ENCODE data around the gene NLRP6. TPM values are rescaled to one million over a fixed set of nuclear protein-coding genes. Genes with fewer than 3 reads are reported as not detected.
"Not testable (repeated sequence)": the region's sequence is repeated elsewhere in the genome, so short reads cannot be mapped to it uniquely, and the experiment has no call there.

The NLRP6 gene
- total and polyA plus RNA-seq, 7 experiments from 2014 or later, result 5.4 to 24.7 (median 13.8) TPM

DNA sequence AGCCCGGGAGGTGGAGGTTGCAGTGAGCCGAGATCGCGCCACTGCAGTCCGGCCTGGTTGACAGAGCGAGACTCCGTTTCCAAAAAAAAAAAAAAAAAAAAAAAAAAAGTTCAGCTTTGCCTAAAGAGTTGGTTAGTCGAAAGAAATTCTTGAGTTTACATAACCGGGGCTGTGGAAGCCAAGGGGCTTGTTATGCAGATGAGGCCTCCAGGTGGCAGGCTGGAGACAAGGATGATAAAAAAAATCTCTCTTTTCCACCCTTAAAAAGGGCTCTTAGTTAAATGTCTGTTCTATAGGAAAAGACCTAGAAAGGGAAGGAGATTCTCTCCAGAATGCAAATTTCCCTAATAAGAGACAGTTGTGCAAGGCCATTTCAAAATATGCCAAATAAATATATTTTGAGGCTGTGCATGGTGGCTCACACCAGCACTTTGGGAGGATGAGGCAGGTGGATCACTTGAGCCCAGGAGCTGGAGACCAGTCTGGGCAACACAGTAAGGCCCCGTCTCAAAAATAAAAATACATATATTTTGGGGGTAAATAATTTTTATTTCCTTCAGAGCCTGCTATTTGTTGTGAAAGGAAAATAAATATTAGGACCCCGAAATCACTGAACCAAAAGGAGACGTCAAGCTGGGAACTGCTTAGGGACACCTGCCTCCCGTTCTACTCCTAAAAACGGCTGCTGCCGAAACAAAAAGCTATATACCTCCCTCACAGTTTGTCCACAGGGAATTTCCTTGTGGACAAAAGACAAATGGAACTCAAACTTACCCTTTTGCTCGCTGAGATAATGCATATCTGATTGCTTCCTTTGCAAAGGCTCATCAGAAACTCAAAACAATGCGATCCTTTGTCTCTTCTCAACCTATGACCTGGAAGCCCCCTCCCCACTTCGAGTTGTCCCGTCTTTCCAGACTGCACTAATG lies 27.0 kb downstream of the NLRP6 start:
- peaks cover 21 to 24% of the 10 kb centered on the region in 2 donors for H3K4me1 ChIP-seq (ENCODE audit: control insufficient read depth in 2 of 2, insufficient read depth in 2 of 2, low read length in 2 of 2)
- peak overlapping the region in 7 of 10 donors; percentile 0 to 55 (median 47) for H3K4me3 Mint-ChIP-seq
- H3K27ac ChIP-seq (ENCODE audit: low read depth, low read length), result peak overlapping the region; percentile 95

DNA sequence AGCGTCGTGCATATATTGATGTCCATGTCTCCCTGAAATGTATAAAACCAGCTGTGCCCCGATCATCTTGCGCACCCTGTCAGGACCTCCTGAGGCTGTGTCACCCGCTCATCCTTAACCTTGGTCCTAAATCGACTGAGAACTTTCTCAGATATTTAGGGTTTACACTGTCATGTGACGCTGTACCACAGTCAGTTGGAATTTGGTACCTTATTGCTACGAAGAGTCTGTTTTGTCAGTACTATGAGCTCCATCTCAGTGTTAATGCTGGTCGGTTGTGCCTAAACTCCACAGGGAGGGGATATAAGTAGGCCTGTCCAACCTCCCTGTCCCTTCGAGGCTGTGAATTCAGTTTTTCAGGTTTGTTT lies 27.6 kb downstream of the NLRP6 start:
- CTCF ChIA-PET, result interaction anchor here (0.6 to 5.0 kb wide), 17 partner anchors 10 to 276 kb away, joined by 3 to 49 read pairs (median 5); partner anchors contain the start of gene PGGHG
- Histone ChIP-seq H3K27ac (ENCODE audit: low read depth, low read length) (peak overlapping the region; percentile 95), H3K36me3 (ENCODE audit: control insufficient read depth in 2 of 3, insufficient read depth in 3 of 3, low read length in 3 of 3) (no peaks in the 10 kb centered on the region), H3K9me3 (ENCODE audit: control insufficient read depth in 2 of 3, low read length in 3 of 3) (no peaks in the 10 kb centered on the region), H3K4me1 (ENCODE audit: control insufficient read depth in 2 of 2, insufficient read depth in 2 of 2, low read length in 2 of 2) (peaks cover 21% of the 10 kb centered on the region in 2 donors), H3K27me3 (ENCODE audit: control insufficient read depth in 2 of 2, insufficient read depth in 2 of 2, low read length in 2 of 2) (no peaks in the 10 kb centered on the region), H3K4me3 (ENCODE audit: low read length) (no peak overlapping the region)
- intact Hi-C loops (cut with micrococcal nuclease), result loop anchor here in 1 of 2 donors (1.0 to 5.0 kb wide), 8 partner anchors 50 to 201 kb away; partner anchors contain the start of genes PSMD13, RNH1 and SIRT3
- peak overlapping the region; percentile 3 to 97 (median 81) for H3K27ac Mint-ChIP-seq
- no peak for ATAC-seq
- peaks cover 0 to 21% (median 8%) of the 10 kb centered on the region in 5 donors for H3K36me3 Mint-ChIP-seq
- H3K27me3 Mint-ChIP-seq, result peaks cover 0 to 4% (median 0%) of the 10 kb centered on the region in 5 donors
- no peak for DNase-seq
- peak overlapping the region in 6 of 10 donors; percentile 1 to 65 (median 45) for H3K4me3 Mint-ChIP-seq
- POLR2A ChIA-PET, result interaction anchor here (0.6 to 4.1 kb wide), 21 partner anchors 8 to 602 kb away, joined by 3 to 28 read pairs (median 4); partner anchors contain the start of genes BET1L, IFITM1, IFITM5 and RIC8A
- H3K4me1 Mint-ChIP-seq, result peaks cover 27 to 55% (median 42%) of the 10 kb centered on the region in 7 donors
- no peaks in the 10 kb centered on the region for H3K9me3 Mint-ChIP-seq

More for the DNA sequence above, 27.0 kb downstream of the NLRP6 start:
- Mint-ChIP-seq H3K36me3 (peaks cover 0 to 21% (median 8%) of the 10 kb centered on the region in 5 donors), H3K9me3 (no peaks in the 10 kb centered on the region), H3K27ac (peak overlapping the region; percentile 14 to 97 (median 84)), H3K4me1 (peaks cover 29 to 61% (median 48%) of the 10 kb centered on the region in 7 donors), H3K27me3 (peaks cover 0 to 9% (median 0%) of the 10 kb centered on the region in 5 donors)
- Histone ChIP-seq H3K27me3 (ENCODE audit: control insufficient read depth in 2 of 2, insufficient read depth in 2 of 2, low read length in 2 of 2) (no peaks in the 10 kb centered on the region), H3K36me3 (ENCODE audit: control insufficient read depth in 2 of 3, insufficient read depth in 3 of 3, low read length in 3 of 3) (no peaks in the 10 kb centered on the region), H3K4me3 (ENCODE audit: low read length) (no peak overlapping the region), H3K9me3 (ENCODE audit: control insufficient read depth in 2 of 3, low read length in 3 of 3) (no peaks in the 10 kb centered on the region)
- ATAC-seq (peak; percentile 44), DNase-seq (peak in 6 of 9 donors; percentile 62 to 76 (median 70))
- intact Hi-C loops (cut with micrococcal nuclease), result loop anchor here in 1 of 2 donors (1.0 to 5.0 kb wide), 8 partner anchors 51 to 202 kb away; partner anchors contain the start of genes PSMD13, RNH1 and SIRT3
- POLR2A ChIA-PET, result interaction anchor here (0.6 to 4.1 kb wide), 18 partner anchors 10 to 144 kb away, joined by 3 to 28 read pairs (median 4); partner anchors contain the start of genes BET1L, IFITM1 and RIC8A
- CTCF ChIA-PET, result interaction anchor here (0.6 to 5.0 kb wide), 22 partner anchors 10 to 277 kb away, joined by 3 to 49 read pairs (median 4); partner anchors contain the start of gene PGGHG

DNA sequence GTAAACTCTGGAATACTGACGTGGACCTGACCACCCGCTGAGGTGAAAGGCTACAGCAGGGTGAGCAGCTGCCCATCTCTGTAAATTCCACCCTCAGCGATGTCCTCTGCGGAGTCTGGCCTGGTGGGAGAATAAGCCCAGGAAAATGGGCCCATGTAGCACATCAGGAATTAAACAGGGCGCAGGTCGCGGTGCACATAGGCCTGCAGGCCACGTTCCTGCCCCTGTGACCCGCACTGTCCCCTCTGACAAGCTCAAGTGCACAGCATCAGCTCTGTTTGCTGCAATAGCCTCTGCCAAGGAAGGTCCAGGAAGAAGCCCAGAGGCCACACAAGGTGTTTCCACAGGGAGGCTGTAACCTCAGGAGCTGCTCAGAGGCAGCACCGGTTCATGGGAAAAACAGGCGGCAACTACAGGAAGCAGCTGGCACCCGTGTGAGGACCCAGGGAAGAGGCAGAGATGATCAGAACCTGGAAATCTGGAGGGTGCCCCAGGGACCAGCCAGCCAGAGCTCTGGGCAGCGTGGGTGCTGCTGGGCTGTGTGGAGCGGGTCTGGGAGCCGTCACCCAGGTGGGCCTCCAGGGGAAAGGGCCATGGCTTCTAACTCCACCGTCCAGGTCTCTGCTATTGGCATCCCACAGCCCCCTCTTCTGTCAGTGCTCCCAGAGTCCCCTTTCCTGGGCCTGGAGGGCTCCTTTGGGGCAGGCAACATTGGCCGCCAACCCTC lies 28.6 kb downstream of the NLRP6 start:
- DNase-seq (no peak), ATAC-seq (no peak)
- Histone ChIP-seq H3K27me3 (ENCODE audit: control insufficient read depth in 2 of 2, insufficient read depth in 2 of 2, low read length in 2 of 2) (no peaks in the 10 kb centered on the region), H3K4me3 (ENCODE audit: low read length) (no peak overlapping the region), H3K36me3 (ENCODE audit: control insufficient read depth in 2 of 3, insufficient read depth in 3 of 3, low read length in 3 of 3) (no peaks in the 10 kb centered on the region), H3K4me1 (ENCODE audit: control insufficient read depth in 2 of 2, insufficient read depth in 2 of 2, low read length in 2 of 2) (peaks cover 21 to 23% of the 10 kb centered on the region in 2 donors), H3K27ac (ENCODE audit: low read depth, low read length) (peak overlapping the region; percentile 95), H3K9me3 (ENCODE audit: control insufficient read depth in 2 of 3, low read length in 3 of 3) (no peaks in the 10 kb centered on the region)
- peaks cover 28 to 55% (median 45%) of the 10 kb centered on the region in 7 donors for H3K4me1 Mint-ChIP-seq
- intact Hi-C loops (cut with micrococcal nuclease), result loop anchor here in 1 of 2 donors (1.0 to 5.0 kb wide), 3 partner anchors 13 to 200 kb away; partner anchors contain the start of genes IFITM3 and RNH1
- POLR2A ChIA-PET, result interaction anchor here (0.6 to 4.1 kb wide), 22 partner anchors 9 to 601 kb away, joined by 3 to 28 read pairs (median 4); partner anchors contain the start of genes BET1L, IFITM1, IFITM5 and RIC8A
- CTCF ChIA-PET, result interaction anchor here (0.6 to 5.0 kb wide), 9 partner anchors 9 to 211 kb away, joined by 3 to 49 read pairs (median 6); partner anchors contain the start of gene PGGHG
- H3K36me3 Mint-ChIP-seq, result peaks cover 0 to 21% (median 8%) of the 10 kb centered on the region in 5 donors
- H3K27ac Mint-ChIP-seq, result peak overlapping the region in 8 of 9 donors; percentile 82 to 99 (median 96)
- H3K9me3 Mint-ChIP-seq, result no peaks in the 10 kb centered on the region
- H3K4me3 Mint-ChIP-seq, result peak overlapping the region in 9 of 10 donors; percentile 21 to 97 (median 93)
- no peaks in the 10 kb centered on the region for H3K27me3 Mint-ChIP-seq

DNA sequence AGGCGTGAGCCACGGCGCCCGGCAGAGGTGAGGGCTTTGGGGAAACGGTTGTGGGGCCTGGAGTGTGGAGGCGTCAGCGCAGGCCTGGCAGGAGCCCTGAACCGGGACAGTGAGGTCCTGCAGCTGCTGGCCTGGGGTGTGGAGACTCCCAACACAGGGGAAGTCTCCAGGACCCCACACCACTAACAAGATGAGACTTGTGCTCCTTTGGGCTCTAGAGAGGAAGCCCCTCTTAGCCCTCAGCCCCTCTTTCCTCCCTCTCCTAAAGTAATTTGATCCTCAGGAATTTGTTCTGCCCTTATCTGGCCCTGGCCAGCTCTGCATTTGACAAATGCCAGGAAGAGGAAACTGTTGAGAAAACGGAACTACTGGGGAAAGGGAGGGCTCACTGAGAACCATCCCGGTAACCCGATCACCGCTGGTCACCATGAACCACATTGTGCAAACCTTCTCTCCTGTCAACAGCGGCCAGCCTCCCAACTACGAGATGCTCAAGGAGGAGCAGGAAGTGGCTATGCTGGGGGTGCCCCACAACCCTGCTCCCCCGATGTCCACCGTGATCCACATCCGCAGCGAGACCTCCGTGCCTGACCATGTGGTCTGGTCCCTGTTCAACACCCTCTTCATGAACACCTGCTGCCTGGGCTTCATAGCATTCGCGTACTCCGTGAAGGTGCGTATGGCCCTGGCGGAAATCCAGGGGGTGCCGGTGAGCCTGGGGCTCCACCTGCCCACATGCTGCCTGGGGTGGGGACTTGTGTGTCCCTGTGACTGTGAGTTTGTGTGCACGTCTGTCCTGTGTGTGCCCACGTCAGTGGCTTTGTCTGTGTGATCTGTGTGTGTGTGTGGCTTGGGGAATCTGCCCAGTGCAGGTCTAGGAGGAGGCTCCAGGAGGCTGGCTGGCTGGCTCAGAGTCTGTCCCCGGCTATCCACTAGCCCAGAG lies 29.8 kb downstream of the NLRP6 start, which contains the start of gene IFITM2:
IFITM2 (plus strand) TSS at position 51 of the 943 bp plus-strand sequence; CDS start at position 428, 377 bp downstream.
- POLR2A ChIA-PET, result interaction anchor here (0.8 to 4.1 kb wide), 12 partner anchors 10 to 100 kb away, joined by 3 to 28 read pairs (median 6); partner anchors contain the start of genes IFITM5 and RIC8A
- ATAC-seq (peak; percentile 77), DNase-seq (peak in 8 of 9 donors; percentile 54 to 77 (median 62))
- not testable (repeated sequence) for H3K27me3 ChIP-seq (ENCODE audit: control insufficient read depth in 2 of 2, insufficient read depth in 2 of 2, low read length in 2 of 2); H3K27me3 Mint-ChIP-seq; H3K36me3 ChIP-seq (ENCODE audit: control insufficient read depth in 2 of 3, insufficient read depth in 3 of 3, low read length in 3 of 3); H3K9me3 Mint-ChIP-seq; H3K9me3 ChIP-seq (ENCODE audit: control insufficient read depth in 2 of 3, low read length in 3 of 3)
- Histone ChIP-seq H3K27ac (ENCODE audit: low read depth, low read length) (peak within 1 kb of the TSS; percentile 95), H3K4me1 (ENCODE audit: control insufficient read depth in 2 of 2, insufficient read depth in 2 of 2, low read length in 2 of 2) (peaks cover 29 to 36% of the 10 kb centered on the region in 2 donors), H3K4me3 (ENCODE audit: low read length) (peak within 1 kb of the TSS; percentile 72)
- H3K4me3 Mint-ChIP-seq, result peak within 1 kb of the TSS; percentile 91 to 99 (median 95)
- intact Hi-C loops (cut with micrococcal nuclease), result loop anchor here in 1 of 2 donors (1.0 to 5.0 kb wide), 4 partner anchors 12 to 199 kb away; partner anchors contain the start of genes IFITM3 and RNH1
- CTCF ChIA-PET, result interaction anchor here (1.9 to 5.0 kb wide), 3 partner anchors 9 to 56 kb away, joined by 10 to 49 read pairs (median 13); no protein-coding TSS in a partner anchor
- H3K36me3 Mint-ChIP-seq, result peaks cover 0 to 25% (median 8%) of the 10 kb centered on the region in 5 donors
- peak within 1 kb of the TSS; percentile 95 to 99 (median 96) for H3K27ac Mint-ChIP-seq
- H3K4me1 Mint-ChIP-seq, result peaks cover 30 to 57% (median 48%) of the 10 kb centered on the region in 7 donors
